ENCODE data around the gene TDRD12.
"Not testable (repeated sequence)": the region's sequence is repeated elsewhere in the genome, so short reads cannot be mapped to it uniquely, and the experiment has no call there.

DNA sequence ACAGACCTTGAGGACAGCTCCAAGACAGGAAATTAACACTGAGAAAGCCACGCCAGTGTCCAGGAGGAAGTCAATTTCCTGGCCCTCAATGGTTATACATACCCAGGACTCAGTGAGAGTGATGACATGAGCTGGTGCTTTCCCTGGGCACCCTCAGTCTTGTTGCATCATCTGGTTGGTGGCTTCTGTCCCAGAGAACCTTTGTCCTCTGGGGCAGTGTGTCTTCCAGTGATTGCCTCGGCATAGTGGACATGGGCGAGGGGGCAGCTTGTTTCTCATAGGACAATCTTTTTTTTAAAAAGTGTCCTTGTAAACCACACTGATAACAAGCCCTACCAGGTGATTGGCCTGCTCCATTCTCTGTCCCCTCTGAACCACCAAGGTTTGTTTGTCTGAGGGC, 22.8 kb upstream of the TDRD12 start:
- TF ChIP-seq EZH2 (IDR thresholded peaks at IDR 0.05; ENCODE audit: low read length, missing control alignments): not testable (repeated sequence)
- TF ChIP-seq, protein P1, sequence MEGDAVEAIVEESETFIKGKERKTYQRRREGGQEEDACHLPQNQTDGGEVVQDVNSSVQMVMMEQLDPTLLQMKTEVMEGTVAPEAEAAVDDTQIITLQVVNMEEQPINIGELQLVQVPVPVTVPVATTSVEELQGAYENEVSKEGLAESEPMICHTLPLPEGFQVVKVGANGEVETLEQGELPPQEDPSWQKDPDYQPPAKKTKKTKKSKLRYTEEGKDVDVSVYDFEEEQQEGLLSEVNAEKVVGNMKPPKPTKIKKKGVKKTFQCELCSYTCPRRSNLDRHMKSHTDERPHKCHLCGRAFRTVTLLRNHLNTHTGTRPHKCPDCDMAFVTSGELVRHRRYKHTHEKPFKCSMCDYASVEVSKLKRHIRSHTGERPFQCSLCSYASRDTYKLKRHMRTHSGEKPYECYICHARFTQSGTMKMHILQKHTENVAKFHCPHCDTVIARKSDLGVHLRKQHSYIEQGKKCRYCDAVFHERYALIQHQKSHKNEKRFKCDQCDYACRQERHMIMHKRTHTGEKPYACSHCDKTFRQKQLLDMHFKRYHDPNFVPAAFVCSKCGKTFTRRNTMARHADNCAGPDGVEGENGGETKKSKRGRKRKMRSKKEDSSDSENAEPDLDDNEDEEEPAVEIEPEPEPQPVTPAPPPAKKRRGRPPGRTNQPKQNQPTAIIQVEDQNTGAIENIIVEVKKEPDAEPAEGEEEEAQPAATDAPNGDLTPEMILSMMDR (conservative IDR thresholded peaks at IDR 0.05 in 1 of 2, IDR thresholded peaks at IDR 0.05 in 1 of 2; ENCODE audit: low read depth in 1 of 2, low read length in 2 of 2): not testable (repeated sequence)

Data from fibroblast of lung (primary cell).